Posterior vena cava (tissue), 2 donors: ENCODE results near the gene LRR1. TPM values are rescaled to one million over a fixed set of nuclear protein-coding genes. Genes with fewer than 3 reads are reported as not detected.
A peak's percentile ranks its signal among the peaks of the same experiment; 100 is the strongest.
"Not testable (repeated sequence)": the region's sequence is repeated elsewhere in the genome, so short reads cannot be mapped to it uniquely, and the experiment has no call there.

Experiments used
- DNase-seq: peaks from one replicate; pipeline ENCODE4 v3.0.0-alpha.2; 2020; ENCODE audit warnings: low spot score
- intact Hi-C, 2 donors: fragments of 100-400 bp; cut with DNase I; formaldehyde crosslinking; loops; one replicate each; pipeline versions ENCODE4 v1.14.1 to v1.14.2; 2022 to 2023
- total RNA-seq, 2 donors: library from RNA; stranded (reverse); fragmentation: NEBNext Ultra II Directional; extraction: Animal tissue kit (Norgen Biotek cat#: 25700); gene quantifications; one replicate each; pipeline ENCODE4 v1.2.1, GENCODE V29; 2021
- donor health status: DM: yes; HTN: yes; CAD: no.
- donor health status: DM: yes; HTN: yes; CAD: no.

Gene LRR1
- total RNA-seq, 2 donors from 2014 or later, result 7.1 to 8.5 TPM

DNA sequence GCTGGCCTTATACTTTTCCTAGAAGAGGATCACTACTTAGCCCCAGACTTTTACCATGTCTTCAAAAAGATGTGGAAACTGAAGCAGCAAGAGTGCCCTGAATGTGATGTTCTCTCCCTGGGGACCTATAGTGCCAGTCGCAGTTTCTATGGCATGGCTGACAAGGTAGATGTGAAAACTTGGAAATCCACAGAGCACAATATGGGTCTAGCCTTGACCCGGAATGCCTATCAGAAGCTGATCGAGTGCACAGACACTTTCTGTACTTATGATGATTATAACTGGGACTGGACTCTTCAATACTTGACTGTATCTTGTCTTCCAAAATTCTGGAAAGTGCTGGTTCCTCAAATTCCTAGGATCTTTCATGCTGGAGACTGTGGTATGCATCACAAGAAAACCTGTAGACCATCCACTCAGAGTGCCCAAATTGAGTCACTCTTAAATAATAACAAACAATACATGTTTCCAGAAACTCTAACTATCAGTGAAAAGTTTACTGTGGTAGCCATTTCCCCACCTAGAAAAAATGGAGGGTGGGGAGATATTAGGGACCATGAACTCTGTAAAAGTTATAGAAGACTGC, 23.4 kb downstream of the LRR1 start:
- DNase-seq, result no peak
- intact Hi-C loops, result no loop called here

DNA sequence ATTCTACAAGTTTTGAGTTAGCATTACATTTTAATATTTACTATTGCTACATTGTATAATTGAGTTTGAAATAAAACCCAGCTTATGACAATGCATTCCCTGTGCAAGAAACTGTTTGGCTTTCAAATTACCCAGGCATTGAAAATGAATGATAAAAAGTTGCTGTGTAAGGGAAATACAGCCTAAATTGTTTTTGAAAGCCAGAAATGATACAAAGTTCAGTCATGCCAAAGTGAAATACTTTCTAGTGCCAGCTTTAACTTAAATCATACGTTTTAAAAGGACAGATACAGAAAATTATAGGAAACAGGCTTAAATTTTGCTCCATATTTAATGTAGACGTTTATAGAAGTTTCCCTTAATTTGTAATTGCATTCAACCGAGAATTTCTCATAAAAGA, 24.6 kb downstream of the LRR1 start:
- intact Hi-C loops, result no loop called here

DNA sequence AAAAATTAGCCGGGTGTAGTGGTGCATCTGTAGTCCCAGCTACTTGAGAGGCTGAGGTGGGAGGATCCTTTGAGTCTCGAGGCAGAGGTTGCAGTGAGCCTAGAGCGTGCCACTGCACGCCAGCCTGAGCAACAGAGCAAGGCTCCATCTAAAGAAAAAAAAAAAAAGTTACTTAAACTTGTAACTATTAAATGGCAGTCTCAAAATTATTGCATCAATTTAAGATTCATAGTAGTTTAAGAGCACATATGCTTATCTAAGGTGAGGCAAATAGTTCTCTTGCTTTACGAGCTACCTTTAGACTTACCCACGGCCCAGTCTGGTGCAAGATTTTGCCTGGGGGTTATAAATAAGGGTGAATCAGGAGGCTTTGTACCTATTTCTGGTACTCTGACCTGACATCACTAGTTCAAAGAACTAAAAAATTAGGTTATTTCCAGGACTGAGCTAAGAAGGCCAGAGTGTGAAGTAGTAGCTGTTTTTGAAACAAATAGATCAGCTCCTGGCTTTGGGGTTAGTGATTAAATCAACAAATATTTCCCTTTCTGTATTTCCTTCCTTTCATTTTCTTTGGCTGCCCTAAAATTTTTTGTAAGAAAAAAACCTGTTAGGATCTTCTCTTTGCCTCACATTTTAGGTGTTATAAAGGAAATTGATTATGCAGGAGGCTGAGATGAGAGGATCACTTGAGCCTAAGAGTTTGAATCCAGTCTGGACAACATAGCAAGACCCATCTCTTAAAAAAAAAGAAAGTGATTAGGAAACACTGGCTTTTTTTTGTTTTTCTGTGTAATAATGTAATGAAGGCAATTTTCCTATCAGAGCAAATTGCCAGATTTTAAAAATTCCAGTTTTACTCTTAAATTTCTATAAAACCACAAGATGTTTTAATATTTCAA, 25.4 kb downstream of the LRR1 start:
- intact Hi-C loops, result no loop called here
- DNase-seq, result no peak

More for the DNA sequence above, 24.6 kb downstream of the LRR1 start:
- no peak for DNase-seq

DNA sequence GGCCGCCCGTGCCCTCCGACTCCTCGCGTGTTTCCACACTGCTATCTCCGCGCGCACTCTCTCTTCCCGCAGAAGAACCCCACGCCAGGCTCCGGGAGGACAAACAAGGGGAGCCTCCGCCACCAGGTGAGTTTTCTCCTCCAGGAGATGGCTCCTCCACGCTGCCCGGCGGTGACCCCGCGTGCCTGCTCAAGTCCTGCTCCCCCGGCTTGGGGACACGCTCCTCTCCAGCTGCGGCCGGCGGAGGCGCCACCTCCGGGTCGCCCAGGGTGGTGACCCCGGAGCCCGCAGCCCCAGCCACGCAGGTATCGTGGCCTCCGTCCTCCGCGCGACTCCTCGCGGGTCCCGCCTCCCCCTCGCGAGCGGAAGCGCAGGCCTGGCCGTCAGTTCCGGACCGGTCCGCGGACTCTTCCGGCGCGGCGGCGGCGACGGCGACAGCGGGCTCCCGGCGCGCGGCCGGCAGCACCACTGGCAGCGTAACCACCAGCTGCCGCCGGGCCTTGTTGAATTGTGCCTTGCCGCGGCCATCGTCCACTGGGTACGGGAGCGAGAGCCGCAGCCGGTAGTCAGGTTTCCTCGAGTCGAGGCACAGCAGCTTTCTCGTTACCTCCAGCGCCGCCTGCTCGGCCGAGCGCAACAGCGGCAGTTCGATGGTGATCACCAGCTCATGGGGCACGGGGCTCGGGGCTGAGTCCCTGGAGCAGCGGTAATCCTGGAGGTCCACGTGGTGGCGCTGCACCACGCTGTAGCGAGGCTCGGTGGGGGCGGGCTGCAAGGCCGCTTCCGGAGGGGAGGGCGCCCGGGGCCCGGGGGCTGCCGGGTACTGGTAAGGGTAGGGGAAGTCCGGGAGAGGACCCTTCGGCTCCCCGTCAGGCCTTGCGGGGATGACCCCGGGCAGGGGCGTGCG, 35.2 kb downstream of the LRR1 start:
- intact Hi-C loops, result loop anchor here in 1 of 2 donors (10.0 kb wide), 2 partner anchors 61 to 131 kb away; partner anchors contain the start of genes KLHDC1 and KLHDC2
- peak; percentile 98 for DNase-seq

DNA sequence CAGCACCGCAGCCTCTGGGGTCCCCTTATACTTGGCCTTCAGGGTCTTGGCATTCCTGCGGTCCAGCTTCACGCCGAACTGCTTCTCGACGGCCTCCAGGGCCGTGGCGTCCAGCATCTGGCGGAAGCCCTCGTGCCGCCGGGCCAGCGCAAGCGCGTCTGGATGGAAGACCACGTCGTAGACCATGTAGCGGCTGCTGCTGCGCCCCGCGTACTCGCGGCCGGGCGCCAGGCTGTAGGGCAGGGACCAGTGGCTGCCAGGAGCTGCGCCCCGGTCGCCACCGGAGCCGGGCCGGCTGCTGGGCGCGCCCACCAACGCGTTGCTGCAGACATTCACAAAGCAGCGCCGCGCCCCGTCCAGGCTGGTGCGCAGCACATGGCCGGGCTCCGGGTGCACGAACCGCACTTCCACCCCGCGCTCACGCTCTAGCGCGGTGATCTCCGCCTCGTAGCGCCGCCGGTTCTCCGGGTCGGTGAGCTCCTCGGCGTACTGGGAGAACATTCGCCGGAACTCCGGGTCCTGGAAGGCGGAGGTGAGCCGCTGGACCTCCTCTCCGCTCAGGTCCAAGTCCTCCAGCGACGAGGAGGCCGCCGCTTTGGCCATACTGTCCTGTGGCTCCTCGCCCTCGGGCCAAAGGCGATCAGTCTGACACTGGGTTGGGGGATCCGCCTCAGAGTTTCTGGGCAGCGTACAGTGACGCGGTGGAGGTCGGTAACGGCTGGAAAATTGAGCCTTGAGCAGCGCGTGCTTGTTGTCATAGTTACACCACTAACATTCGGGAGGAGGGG, 36.0 kb downstream of the LRR1 start, which contains the start of gene DNAAF2:
TSS of gene DNAAF2 (minus strand) at position 698 of the 788 bp plus-strand sequence. CDS start at position 603, 95 bp downstream.
- intact Hi-C loops, result loop anchor here in 1 of 2 donors (10.0 kb wide), 2 partner anchors 60 to 130 kb away; partner anchors contain the start of genes KLHDC1 and KLHDC2
- DNase-seq, result peak; percentile 89

DNA sequence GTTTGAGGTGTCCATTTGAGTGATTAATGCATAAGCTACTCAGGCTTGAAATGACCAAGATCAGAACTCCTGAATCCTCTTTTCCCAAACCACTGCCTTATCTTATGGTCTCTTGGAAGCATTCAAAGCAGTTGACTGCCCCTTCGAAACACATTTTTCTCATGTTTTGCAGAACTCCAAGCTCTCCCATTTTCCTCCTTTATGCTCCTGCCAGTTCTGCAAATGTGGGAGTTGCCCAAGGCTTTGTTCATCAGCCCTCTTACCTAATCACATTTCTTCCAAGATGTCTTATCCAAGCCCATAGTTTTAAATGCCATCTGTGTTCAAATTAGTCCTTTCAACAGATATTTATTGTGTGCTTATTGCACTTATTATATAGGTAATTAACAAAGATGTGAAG, 38.1 kb downstream of the LRR1 start:
- intact Hi-C loops, result loop anchor here in 1 of 2 donors (10.0 kb wide), 2 partner anchors 58 to 128 kb away; partner anchors contain the start of genes KLHDC1 and KLHDC2
- DNase-seq, result no peak

DNA sequence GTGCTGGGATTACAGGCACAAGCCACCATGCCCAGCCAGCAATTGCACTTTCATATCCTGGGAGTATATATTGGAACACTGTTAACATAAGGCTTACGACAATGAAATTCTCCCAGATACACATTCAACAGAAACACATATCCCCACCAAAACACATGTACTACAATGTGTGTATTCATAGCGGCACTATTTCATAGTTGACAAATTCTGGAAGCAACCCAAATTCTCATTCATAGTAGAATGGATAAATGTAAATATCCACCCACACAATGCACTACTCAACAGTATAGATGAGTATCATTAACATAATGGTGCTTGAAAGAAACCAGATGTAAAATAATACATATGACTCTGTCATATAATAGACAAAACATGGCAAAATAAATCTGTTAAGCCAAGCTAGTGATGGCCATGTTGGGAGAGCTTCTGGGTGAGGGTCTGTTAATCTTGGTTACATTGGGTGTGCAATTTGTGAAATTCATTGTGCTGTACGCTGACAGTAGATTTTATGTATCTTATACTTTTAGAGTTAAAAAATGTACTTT, 38.9 kb downstream of the LRR1 start:
- DNase-seq, result no peak
- intact Hi-C loops, result loop anchor here in 1 of 2 donors (10.0 kb wide), 2 partner anchors 57 to 127 kb away; partner anchors contain the start of genes KLHDC1 and KLHDC2

DNA sequence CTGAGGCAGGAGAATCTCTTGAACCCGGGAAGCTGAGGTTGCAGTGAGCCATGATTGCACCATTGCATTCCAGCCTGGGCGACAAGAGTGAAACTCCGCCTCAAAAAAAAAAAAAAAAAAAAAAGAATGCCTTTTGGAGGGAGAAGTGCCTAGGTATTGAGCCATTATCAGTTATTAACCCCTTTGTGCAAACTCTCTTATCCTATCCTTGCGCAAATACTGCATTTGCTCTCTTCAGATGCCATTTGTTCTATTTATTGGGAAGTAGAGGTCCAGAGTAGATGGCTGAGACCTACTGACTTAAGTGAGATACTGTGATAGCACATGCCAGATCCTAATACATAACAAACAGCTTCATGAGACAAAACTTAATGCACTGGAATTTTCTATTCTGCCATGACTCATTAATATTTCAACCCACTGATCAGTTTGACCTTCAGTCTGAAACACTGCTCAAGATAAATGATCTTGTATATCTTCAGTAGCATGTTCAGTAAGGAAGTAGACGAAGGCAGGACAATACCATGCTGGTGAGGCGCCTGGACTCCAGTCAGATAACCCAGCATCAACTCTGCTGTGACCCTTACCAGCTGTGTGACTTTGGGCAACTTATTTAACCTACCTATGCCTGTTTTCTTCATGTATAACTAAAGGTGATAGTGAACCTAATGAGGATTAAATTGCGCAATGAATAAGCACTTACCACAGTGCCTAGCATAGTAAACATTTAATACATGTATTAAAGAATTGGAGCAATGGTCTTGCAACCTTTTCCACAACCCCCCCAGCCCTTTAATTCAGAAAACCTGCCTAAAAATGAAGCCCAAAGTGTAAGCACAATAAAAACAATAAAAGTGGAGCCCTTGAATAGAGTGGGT, 42.0 kb downstream of the LRR1 start:
- DNase-seq, result no peak
- intact Hi-C loops, result no loop called here

DNA sequence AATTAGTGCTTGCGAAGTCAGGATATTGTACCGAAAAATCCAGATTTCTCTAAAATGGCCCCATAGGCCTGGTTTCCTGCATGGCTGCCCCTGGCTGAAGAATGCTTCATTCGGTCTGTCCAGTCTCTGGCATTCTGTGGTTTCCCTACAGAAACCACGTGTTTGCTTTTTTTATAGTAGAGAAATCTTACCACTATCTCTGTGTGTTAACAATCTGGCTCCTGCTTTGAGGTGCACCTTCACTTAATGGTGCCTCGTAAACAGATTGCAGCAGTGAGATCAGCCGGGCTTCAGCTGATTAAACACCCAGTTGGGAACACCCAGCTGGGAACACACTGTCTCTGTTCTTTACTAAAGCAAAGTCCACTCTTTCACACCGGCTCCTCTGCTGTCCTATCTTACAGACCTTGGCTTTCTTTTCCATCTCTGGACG, 43.0 kb downstream of the LRR1 start:
- no peak for DNase-seq
- intact Hi-C loops, result no loop called here

DNA sequence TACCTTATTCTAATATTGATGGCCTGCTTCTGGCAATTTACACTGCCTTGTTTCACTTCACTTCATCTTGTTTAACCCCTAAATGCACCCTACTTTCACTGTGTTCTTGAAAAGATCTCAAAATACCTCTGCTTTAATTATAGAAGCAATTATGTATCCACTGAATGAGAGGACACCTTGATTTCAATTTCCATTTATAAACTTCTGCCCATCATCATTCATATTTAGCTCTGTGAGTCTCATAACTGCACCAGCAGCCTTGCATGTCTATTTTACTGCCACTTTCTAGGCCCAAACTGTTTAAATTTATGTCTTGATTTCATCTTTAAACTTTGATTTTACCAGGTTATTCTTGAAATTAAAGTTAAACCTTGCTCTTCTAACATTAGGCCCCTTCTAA, 43.4 kb downstream of the LRR1 start:
- no peak for DNase-seq
- intact Hi-C loops, result no loop called here

DNA sequence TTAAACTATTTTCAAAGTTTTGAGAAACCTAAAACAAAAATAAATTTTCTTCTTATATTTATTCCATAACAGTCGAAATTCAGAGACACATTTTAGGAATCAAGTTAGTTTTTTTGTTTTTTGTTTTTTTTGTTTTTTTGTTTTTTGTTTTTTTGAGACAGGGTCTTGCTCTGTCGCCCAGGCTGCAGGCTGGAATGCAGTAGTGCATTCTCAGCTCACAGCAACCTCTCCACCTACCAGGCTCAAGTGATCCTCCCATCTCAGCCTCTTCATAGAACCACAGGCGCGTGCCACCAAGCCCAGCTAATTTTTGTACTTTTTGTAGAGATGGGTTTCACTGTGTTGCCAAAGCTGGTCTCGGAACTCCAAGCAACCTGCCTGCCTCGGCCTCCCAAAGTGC, 54.8 kb downstream of the LRR1 start:
- DNase-seq, result no peak
- intact Hi-C loops, result no loop called here

DNA sequence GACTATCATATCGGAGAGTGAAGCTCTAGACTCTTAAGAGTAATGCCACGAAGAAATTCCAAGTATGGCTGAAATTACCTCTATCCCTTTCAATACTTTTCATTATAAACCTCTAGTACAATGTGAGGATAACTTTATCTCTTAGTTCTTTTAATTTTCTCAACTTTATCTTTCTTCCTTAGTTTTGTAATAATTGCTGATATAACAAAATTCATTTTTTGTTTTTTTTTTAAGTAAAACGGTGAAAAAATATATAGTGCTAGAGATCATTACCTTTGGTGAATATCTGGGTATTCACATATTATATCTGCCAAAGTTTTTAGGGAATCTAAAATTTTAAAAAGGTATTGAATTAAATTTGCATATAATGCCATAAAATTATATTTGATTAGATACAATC, 55.8 kb downstream of the LRR1 start:
- DNase-seq, result no peak
- intact Hi-C loops, result no loop called here

DNA sequence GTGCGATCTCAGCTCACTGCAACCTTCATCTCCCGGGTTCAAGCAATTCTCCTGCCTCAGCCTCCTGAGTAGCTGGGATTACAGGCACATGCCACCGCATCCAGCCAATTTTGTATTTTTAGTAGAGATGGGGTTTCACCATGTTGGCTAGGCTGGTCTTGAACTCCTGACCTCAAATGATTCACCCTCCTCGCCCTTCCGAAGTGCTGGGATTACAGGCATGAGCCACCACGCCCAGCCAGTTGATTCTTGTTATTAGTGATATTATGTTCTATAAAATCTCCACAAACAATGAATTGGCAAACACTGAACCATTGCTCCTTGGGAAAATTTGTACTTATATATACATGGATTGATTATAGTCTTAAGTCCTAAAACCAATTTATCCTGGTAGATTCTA, 58.8 kb downstream of the LRR1 start:
- DNase-seq, intact Hi-C loops: not testable (repeated sequence)

DNA sequence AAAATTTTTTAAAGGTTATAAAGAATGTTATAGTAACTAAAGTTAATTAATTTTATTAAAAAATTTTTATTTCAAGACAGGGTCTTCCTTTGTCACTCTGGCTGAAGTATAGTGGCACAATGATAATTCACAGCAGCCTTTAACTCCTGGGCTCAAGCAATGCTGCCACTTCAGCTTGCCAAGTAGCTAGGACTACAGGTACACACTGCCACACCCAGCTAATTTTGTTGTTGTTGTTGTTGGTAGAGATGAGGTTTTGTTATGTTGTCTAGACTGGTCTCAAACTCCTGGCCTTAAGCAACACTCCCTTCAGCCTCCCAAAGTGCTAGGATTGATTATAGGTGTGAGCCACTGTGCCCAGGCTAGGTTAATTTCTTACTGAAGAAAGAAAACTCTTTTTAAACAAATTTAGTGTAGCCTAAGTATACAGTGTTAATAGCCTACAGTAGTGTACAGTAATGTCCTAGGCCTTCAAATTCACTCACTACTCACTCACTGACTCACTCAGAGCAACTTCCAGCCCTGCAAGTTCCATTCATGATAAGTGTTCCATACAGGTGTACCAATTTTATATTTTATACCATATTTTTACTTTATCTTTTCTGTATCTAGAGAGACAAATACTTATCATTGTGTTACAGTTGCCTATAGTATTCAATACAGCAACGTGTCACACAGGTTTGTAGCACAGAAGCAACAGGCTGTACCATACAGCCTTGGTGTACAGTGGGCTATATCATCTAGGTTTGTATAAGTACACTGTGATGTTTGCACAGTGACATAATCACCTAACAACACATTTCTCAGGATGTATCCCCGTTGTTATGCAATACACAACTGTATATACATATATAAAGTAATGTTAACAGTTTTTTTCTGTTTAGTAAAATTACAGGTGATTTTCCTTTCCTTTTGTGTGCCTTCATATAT, 61.1 kb downstream of the LRR1 start:
- intact Hi-C loops, result no loop called here
- DNase-seq, result no peak
